CD4-positive, alpha-beta T cell treated with Interleukin-12 subunit alpha and Interleukin-12 subunit beta, for 1 hour (primary cell): ENCODE measurements around the gene BSDC1.
"Not testable (repeated sequence)": the region's sequence is repeated elsewhere in the genome, so short reads cannot be mapped to it uniquely, and the experiment has no call there.

Experiments
- DNase-seq: peaks from one replicate; pipeline ENCODE4 v3.0.0-alpha.2; 2020

Gene BSDC1, protein sequence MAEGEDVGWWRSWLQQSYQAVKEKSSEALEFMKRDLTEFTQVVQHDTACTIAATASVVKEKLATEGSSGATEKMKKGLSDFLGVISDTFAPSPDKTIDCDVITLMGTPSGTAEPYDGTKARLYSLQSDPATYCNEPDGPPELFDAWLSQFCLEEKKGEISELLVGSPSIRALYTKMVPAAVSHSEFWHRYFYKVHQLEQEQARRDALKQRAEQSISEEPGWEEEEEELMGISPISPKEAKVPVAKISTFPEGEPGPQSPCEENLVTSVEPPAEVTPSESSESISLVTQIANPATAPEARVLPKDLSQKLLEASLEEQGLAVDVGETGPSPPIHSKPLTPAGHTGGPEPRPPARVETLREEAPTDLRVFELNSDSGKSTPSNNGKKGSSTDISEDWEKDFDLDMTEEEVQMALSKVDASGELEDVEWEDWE

DNA sequence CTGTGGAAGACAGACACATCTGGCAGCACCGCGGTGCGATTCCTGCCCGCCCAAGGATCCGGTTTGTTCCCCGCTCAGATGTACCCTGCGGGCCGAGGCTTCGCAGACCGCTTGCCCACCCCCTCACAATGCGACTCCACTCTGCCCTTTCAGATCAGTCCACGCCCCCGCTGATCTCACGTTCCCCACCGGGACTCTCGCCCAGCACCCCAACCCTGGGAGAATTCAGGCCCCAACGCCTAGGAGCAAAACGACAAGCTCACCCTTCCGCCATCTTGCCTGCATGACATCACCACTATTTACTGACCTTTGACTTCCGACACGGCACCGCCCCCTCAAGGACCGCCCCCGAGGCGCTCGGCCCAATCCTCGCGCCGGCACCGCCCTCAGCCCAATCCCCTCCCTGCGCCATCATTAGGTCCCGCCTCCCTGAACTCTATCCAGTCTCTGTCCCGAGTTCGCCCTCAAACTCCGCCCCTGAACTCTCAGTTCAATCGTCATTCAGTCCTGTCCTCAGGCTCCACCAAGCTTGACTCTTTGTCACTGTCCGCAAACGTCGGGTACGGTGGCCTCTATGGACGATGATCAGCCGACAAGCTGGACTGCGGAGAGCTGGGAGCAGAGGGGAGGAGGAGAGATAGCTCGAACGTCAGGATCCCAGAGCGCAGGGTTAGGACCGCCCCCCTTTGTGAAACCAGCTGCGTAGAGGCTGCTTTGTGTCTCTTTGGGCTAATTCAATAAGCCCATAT lies at the start of gene BSDC1:
BSDC1 (minus strand) TSS at position 301 of the 749 bp plus-strand sequence; CDS start at position 274, 27 bp downstream.
- DNase-seq: peak; percentile 99

DNA sequence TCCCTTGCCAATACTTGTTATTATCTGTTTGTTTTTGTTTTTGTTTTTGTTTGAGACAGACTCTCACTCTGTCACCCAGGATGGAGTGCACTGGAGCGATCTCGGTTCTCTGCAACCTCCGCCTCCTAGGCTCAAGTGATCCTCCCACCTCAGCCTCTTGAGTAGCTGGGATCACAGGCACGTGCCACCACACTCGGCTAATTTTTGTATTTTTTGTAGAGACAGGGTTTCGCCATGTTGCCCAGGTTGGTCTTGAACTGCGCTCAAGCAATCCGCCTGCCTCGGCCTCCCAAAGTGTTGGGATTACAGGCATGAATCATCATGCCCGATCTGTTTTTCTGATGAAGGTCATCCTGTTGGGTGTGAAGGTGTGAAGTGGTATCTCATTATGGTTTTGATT lies 47.2 kb upstream of the BSDC1 start:
- not testable (repeated sequence) for DNase-seq

DNA sequence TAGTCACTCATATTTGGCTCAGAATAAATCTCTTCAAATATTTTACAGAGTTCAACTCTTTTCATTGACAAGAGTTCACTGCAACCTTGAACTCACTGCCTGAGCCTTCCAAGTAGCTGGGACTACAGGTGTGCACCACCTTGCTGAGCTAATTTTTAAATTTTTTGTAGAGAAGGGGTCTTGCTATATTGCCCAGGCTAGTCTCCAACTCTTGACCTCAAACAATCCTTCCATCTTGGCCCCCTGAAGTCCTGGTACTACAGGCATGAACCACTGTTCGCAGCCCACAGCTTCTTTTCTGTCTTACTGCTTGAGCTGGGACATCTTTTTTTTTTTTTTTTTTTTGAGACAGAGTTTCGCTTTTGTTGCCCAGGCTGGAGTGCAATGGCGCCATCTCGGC lies 44.5 kb upstream of the BSDC1 start:
- DNase-seq: not testable (repeated sequence)

DNA sequence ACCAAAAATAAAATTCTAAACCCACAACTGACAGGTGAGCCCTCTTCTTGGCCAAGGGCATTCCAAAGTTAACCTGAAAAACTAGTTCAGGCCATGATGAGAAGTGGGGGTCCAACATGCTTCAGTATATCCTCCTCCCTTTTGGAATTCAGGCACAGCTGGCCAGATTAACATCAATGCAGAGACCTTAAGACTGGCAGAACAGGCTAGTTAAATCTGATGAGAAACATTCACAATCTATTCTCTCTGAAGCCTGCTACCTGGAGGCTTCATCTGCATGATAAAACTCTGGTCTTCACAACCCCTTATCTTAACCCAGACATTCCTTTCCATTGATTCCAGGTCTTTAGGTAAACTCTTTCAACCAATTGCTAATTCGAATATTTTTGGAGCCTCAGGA lies 43.9 kb upstream of the BSDC1 start:
- no peak for DNase-seq

DNA sequence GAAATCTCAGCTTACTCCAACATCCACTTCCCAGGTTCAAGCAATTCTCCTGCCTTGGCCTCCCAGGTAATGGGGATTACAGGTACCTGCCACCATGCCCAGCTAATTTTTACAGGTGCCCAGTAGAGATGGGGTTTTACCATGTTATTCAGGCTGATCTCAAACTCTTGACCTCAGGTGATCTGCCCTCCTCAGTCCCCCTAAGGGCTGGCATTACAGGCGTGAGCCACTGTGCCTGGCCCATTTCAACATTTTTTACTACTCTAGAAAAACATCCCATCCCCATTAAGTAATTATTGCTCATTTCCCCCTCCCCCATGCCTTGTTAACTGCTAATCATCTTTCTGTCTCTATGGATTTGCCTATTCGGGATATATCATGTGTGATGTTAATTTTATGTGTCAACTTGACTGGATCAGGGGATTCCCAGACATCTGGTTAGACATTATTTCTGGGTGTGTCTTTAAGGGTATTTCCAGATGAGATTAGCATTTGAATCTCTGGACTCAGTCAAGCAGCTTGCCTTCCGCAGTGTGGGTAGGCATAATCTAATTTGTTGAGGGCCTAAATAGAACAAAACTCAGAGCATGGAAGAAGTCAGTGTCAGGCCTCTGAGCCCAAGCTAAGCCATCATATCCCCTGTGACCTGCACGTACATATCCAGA lies 37.6 kb upstream of the BSDC1 start:
- no peak for DNase-seq

DNA sequence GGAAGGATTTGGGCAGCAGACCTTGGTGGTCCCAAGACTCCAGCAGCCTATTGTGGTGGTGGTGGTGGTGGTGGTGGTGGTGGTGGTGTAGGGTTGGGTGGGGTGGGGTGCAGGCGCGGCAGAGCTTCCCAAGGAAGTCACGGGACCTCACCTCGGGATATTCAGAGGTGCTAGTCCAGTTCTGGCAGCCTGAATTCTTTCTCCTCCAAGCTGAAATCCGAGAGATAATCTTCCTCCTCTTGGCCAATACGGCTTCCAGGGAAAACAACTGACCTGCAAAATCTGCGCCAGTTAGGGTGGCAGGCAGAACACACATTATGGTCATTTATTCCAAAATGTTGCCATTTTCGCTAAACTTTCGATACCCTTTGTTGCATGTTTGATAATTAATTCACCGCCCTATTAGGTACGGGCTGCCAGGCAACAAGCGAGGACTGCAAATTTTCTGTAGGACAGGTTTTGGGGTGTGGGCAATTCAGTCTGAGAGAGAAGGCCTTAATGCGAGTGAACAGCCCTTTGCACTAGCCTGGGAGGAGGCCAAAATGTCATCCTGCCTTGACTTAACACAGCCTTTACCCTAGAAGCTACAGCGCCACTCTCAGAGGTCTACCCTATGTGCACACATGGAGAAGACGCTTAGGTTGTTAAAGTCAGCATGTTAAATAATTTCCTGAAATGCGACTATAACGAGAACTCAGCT lies 33.2 kb upstream of the BSDC1 start:
- DNase-seq: no peak

DNA sequence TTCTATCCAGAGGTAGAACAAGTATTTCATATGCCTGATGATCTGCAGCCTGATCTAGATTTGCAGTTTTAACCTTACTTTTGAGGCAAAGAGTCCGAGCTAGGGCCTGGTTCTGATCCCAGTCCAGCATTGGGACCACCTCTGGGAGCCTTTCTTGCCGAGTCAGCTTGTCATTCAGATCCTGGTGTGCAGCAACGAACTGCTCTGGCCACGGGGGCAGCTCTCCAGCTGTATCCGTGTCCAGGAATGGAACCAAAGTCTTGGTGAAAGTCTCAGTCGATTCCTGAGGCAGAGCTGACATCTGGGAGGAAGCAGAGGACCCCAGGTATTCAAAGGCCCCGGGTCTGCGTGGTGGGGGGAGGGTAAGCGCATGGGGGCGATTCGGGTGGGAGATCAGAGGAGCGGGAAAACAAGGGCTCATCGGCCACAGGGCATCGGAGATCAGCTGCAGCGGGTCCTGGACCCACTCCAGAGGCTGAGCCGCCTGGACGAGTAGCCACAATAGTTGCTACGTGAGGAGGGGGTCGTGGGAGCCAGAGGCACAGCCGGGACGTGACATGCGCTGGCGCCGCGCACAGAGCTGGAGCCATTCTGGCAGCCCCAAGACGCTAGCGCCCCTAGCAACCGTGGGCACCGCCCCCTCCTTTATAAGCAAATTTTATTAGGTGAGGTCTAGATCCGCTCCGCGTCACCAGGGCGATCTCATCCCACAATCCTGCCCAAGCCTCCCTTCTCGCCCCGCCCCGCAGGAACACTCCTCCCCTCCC lies 32.4 kb upstream of the BSDC1 start:
- DNase-seq: no peak

DNA sequence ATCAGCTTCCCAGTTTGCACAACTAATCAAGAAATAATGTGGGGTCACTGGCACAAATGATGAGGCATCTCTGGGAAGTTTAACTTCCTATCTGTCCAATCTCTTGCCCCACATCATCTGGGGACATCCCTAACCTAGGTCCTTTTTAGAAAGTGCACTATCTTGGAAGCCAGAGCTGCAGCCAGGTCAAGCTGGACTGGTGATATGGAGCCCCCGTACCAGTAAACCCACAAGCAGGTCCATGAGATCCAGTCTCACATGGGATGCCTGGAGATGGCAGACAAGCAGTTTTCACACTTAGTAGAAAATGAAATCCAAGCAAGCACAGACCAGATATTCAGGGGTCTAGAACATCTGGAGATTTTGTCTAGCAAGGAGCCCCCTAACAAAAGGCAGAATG lies 27.5 kb upstream of the BSDC1 start:
- DNase-seq: no peak

DNA sequence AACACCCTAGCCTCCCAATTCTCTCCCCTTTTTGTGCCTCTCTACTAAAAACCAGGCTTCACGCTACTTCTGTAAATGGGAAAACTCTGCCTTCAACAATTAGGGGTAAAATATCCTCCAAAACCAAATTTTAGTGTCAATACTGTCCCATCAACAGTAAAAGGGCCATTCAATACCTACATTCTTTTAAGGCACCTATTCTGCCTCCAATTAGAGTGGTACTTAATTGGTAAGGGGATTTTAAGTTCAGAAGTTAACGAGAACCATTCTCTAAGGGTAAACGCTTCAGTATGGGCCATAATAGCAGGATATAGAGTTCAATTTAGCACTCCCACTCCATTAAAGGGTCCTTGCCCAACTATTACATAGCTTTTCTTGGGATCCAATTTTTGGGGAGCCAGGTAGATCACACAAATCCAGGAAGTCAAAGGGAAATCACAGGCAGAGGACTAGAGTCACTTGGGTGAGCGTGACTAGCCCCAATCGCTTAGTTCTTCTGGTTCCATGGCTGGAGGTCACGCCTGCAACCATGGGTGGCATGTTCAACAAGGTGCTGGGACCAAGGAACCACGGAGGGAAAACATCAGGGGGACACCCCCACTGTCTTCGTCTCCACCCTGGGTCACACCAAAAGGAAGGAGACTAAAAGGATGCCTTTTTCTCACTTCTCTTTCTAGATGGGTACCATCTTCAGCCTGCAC lies 20.1 kb upstream of the BSDC1 start:
- DNase-seq: no peak

DNA sequence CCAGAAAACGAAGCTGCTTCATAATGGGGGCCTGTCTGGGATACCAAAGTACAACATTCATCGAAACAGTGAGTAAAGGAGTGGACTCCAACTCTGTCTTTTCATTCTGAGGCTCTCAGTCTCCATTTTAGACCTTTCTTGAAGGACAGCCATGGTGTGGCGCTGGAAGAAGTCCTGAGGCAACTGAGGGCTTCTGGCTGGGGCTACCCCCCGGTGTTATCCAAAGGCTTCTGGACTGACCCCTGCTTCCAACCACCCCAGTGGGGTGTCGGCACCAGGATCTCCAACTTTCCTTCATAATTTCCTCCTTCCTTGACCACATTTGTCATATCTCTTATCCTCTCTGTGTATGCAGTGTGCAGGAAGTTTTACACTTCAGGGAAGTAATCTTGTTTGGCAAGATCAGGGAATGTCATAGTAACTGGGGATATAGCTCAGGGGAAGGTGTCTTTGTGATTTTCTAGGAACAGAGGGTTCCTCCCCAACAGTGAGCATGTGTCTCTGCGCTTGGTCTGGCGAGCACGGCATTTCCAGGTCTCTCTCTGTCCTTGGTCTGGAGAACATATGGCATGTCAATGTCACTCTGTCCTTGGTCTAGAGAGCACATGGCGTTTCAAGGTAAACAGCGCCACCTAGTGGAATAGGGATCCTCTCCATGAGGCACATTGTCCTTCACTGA lies 19.4 kb upstream of the BSDC1 start:
- DNase-seq: peak; percentile 84

DNA sequence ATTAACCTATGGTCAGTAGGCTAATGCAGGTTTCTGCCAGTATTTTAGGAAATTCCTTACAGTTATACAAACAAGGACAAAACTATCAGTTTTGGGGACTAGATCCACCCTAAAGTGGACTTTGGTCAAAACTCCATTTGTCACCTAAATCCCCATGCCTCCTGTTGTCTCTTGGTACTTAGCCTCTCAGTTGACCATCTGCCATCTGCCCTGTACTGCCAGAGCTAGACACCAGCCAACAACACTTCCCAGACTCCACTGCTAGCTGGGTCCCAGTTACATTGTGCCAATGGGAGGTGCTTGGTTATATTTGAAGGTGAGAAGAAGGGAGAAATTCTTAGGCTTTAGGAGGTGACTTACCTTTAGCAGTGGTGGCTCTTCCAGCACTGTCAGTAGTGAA lies 17.0 kb upstream of the BSDC1 start:
- no peak for DNase-seq

DNA sequence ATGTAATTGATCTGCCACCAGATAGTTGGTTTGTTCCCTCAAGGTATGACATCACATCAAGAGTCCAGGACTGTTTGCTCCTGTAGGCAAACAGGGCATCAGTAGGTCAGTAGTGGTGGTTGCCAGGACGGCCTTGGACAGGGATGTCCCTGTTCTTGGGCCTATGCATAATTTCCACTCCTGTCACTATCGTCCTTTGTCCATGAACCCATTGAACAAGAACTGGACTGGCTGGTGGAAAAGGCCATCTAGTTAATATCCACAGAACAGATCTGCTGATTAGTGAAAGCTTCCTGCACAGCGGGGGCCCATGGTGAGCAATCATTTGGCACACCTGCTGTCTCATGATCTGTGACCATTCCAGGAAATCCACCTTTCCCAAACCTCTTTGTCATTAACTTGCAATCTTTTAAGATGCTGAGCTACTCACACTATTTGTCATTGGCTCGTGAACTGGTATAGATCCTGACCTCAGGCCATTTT lies 12.4 kb upstream of the BSDC1 start:
- DNase-seq: no peak

DNA sequence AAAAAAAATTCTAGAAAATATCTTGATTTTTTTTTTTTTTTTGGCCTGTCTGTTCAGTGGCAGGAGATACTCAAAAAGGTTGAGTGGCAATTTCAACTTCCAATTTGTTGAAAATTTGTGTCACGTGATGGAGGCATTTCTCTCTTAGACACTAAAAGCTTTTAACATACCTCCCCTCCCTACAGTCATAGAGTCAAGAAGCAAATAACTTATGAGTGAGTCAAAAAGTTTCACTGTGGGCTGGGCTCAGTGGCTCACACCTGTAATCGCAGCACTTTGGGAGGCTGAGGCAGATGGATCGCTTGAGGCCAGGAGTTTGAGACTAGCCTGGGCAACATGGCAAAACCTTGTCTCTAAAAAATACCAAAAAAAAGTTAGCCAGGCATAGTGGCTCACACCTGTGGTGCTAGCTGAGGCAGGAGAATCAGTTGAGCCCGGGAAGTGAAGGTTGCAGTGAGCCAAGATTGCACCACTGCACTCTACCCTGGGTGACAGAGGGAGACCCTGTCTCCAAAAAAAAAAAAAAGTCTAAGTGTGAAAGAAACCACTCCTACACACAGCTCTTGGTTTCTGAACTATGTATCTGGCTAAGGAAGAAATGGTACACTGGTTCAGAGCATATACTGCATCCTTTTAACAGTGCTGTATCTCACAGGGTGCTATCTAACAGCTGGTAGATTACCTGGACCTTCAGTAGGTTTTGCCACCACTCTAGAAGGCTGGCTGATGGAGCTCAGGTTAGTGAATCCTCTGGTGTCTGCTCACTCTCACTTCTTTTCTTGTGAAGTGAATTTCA lies 11.6 kb upstream of the BSDC1 start:
- no peak for DNase-seq

DNA sequence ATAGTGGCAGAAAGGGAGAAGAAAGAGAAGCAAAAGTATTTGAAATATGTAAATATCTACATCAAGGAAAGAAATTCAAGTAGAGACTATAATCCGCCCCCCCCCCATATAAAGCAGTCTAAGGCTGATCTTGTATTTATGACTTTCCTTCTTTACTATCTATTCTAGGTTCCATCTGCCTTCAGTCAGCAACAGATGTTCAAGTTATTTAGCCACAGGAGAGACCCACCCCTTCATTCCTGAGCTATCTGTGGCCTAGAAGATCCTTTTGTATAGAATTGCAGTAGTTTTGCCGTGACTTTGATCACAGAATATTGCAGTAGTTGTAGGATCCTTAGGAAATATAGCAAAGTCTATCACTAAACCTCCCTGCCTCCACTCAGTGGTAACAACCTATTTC lies 10.7 kb upstream of the BSDC1 start:
- DNase-seq: no peak

DNA sequence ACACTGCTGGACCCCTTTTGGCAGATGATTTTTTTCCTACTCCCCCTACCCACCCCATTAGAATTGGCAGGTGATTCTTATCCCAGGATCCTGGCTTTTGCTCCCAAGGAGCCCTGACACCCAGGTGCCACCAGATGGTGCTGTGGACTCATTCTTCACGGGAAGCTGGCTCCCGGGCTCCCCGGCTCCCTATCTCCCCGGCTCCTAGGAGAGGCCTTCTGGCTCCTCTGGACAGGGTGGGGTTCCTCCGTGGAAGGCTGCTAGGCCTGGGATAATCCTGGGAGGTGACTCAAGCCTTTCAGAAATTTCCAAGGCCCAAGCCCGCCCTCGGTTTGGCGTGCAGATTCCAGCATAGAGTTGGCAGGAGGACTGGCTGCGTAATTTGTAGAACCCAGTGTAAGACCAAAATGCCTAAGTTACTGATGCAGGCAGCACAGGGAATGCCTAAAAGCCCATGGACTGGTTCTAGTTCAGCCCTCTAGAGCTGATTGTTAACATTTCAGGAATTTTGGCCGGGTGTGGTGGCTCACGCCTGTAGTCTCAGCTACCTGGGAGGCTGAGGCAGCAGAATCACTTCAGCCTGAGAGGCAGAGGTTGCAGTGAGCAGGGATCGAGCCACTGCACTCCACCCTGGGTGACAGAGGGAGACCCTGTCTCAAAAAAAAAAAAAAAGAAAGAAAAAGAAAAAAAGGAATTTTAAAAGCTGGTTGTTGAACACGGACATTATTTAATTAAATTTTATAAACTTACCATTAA lies 6.8 kb upstream of the BSDC1 start:
- peak; percentile 52 for DNase-seq

DNA sequence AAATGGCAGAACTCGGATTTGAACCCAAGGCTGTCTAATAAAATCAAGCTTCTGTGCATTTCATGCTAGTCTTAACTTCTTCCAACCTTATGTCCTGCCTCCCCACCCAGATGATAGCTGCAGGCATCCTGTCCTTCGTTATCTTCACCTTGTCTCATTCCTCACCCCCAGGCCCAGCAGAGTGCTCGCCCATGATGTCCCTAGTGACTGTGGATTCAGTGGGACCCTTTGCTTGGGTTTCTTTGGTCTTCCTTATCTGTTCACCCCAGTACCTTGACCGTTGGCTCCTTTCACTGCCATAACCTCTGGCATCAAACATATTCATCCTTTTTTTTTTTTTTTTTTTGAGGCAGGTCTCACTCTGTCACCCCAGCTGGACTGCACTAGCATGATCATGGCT lies 5.6 kb upstream of the BSDC1 start:
- no peak for DNase-seq

DNA sequence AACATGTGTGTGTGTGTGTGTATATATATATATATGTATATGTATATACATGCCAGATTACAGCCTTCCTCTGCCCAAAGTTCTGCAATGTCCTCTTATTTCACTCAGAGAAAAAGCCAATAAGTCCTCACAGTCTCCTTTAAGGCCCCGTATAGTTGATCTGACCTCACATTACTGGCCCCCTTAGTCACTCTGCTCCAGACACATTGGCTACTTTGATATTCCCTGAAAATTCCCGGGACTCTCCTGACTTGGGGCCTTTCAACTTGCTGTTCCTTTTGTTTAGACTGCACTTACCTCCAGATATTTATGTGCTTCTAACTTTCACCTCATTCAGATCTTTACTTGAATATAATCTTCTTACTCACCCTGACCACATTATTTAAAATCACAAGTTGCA lies 4.2 kb upstream of the BSDC1 start:
- DNase-seq: no peak

DNA sequence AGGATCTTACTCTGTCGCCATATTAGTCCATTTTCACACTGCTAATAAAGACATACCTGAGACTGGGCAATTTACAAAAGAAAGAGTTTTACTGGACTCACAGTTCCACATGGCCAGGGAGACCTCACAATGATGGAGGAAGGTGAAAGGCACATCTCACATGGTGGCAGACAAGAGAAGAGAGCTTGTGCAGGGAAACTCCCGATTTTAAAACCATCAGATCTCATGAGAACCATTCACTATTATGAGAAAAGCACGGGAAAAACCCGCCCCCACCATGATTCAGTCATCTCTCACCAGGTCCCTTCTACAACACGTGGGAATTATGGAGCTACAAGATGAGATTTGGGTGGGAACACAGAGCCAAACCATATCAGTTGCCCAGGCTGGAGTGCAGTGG lies 2.3 kb upstream of the BSDC1 start:
- not testable (repeated sequence) for DNase-seq

DNA sequence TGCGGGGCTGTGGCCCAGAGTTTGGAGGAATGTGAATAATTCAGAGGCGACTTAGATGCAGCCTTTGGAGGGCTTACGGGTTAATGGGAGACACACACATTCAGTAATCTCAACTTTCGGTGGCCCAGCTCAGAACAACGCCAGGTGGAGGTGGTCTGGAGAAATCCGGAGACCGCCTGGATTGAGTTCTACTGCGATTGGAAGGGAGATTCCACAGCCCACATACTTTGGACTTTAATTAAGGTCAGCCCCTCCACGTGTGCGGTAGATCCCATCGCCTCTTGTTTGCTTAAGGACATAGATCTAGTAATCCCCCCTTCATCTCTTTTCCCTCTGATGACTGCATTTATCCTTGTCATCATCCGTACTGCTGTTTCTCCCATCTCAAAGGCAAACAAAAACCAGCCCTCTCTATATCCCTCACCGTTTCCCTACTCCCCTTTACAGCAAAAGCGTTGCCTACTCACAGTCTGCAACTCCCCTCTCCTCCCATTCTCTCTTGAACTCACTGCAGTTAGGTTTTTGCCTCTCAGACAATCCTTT lies 720 bp upstream of the BSDC1 start:
- no peak for DNase-seq
